NT2/D1 (cell line): ENCODE data around the gene TULP3.

ENCODE experiments used
- DNase-seq: peaks from one replicate; pipeline ENCODE4 v3.0.0-alpha.2; 2011; ENCODE audit warnings: low read depth, low spot score
- H3K27me3 ChIP-seq: 2 replicates; pipeline ENCODE4 v1.6.0; 2011; ENCODE audit warnings: mild to moderate bottlenecking; ENCODE audit not compliant: insufficient read length, insufficient read depth
- H3K36me3 ChIP-seq: 2 replicates; pipeline ENCODE4 v1.6.1; 2011; ENCODE audit warnings: mild to moderate bottlenecking, low read length, mixed read lengths; ENCODE audit not compliant: insufficient read depth, insufficient read length
- H3K4me1 ChIP-seq: 2 replicates; pipeline ENCODE4 v1.5.1; 2011; ENCODE audit not compliant: insufficient read depth, insufficient read length
- H3K4me3 ChIP-seq: 2 replicates; pipeline ENCODE4 v1.5.1; 2011; ENCODE audit warnings: low read depth; ENCODE audit not compliant: insufficient read length
- H3K9ac ChIP-seq: 2 replicates; pipeline ENCODE4 v1.6.0; 2011; ENCODE audit warnings: low read depth; ENCODE audit not compliant: insufficient read length
- H3K9me3 ChIP-seq: 2 replicates; pipeline ENCODE4 v1.5.1; 2011; ENCODE audit warnings: mild to moderate bottlenecking, low read length; ENCODE audit not compliant: insufficient read depth
- SUZ12 ChIP-seq: IDR thresholded peaks from 2 replicates; pipeline ENCODE4 v1.6.1; 2011; ENCODE audit not compliant: insufficient read length, insufficient read depth; ENCODE audit errors: extremely low read depth
- YY1 ChIP-seq: IDR thresholded peaks from 2 replicates; pipeline ENCODE4 v1.6.1; 2011; ENCODE audit not compliant: insufficient read length, insufficient read depth
- ZNF274 ChIP-seq: IDR thresholded peaks from 2 replicates; pipeline ENCODE4 v1.6.1; 2011; ENCODE audit warnings: mild to moderate bottlenecking, low read depth, low read length

TULP3 gene

DNA sequence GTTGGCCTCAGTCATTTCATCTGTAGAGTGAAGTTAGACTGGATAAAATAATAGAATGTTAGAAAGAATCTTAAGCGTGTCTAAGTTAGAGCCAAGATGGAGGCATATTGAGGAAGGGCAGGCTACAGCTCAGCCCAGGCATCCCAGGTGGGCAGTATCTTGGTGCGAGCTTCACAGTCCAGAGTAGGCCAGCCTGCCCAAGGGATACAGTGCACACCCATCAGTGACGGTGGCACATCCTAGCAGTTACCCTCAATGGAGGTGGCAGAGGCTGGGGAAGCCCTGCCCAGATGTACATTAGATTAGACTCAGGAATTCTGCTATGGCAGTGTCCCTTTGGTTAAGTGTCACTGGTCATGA is 21.5 kb downstream of the TULP3 start:
- no peak for DNase-seq
- Histone ChIP-seq H3K27me3 (no peaks in the 10 kb centered on the region), H3K36me3 (peaks cover 63% of the 10 kb centered on the region), H3K9me3 (no peaks in the 10 kb centered on the region), H3K4me1 (no peaks in the 10 kb centered on the region), H3K9ac (no peak overlapping the region), H3K4me3 (no peak overlapping the region)
- no peak for TF ChIP-seq YY1
- no peak for TF ChIP-seq ZNF274
- no peak for TF ChIP-seq SUZ12

GRCh38 chr12:2919249-2919648 is 28.6 kb downstream of the TULP3 start:
- no peak overlapping the region for H3K9ac ChIP-seq
- H3K4me3 ChIP-seq = no peak overlapping the region
- H3K4me1 ChIP-seq = no peaks in the 10 kb centered on the region
- H3K36me3 ChIP-seq = peaks cover 75% of the 10 kb centered on the region
- TF ChIP-seq ZNF274 (no peak), YY1 (no peak)
- no peak for DNase-seq
- no peaks in the 10 kb centered on the region for H3K9me3 ChIP-seq
- no peaks in the 10 kb centered on the region for H3K27me3 ChIP-seq

DNA sequence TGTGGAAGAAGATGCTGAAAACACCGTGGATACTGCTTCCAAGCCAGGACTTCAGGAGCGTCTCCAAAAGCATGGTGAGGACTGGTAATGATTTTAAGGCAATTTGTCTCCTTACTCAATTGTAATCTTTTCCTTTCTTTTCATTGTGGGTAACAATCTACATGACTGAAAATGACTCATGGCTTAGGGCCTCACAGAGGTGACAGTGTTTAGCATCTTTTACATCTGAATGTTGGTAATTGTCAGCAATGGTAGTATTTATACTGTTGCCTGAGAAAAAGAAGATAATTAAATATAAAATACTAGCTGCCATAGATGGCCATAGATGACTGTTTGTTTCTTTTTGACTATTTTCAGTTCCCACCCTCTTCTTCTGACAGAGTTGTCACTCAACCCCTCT is 31.6 kb downstream of the TULP3 start:
- Histone ChIP-seq H3K36me3 (peaks cover 80% of the 10 kb centered on the region), H3K9ac (no peak overlapping the region), H3K9me3 (no peaks in the 10 kb centered on the region), H3K4me3 (no peak overlapping the region), H3K27me3 (no peaks in the 10 kb centered on the region), H3K4me1 (no peaks in the 10 kb centered on the region)
- DNase-seq = peak; percentile 92
- TF ChIP-seq YY1 = no peak

DNA sequence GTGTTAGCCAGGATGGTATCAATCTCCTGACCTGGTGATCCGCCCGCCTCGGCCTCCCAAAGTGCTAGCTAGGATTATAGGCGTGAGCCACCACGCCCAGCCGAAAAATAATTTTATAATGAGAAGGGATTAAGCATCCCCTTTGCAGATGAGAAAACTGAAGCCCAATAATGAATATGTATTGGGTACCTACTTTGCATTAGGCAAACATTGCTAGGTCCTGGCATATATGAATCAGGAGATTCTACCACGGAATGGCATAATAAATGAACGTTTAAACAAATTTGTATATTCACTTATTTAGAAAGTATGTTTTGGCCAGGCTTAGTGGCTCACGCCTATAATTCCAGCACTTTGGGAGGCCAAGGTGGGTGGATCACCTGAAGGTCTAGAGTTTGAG is 32.4 kb downstream of the TULP3 start:
- Histone ChIP-seq H3K4me3 (no peak overlapping the region), H3K36me3 (peaks cover 85% of the 10 kb centered on the region), H3K4me1 (no peaks in the 10 kb centered on the region), H3K9ac (no peak overlapping the region), H3K27me3 (no peaks in the 10 kb centered on the region), H3K9me3 (no peaks in the 10 kb centered on the region)
- no peak for DNase-seq
- TF ChIP-seq ZNF274 = no peak
- no peak for TF ChIP-seq SUZ12
- TF ChIP-seq YY1 = no peak

GRCh38 chr12:2924019-2924418 is 33.3 kb downstream of the TULP3 start:
- no peaks in the 10 kb centered on the region for H3K4me1 ChIP-seq
- no peaks in the 10 kb centered on the region for H3K9me3 ChIP-seq
- peaks cover 82% of the 10 kb centered on the region for H3K36me3 ChIP-seq
- H3K4me3 ChIP-seq = no peak overlapping the region
- no peaks in the 10 kb centered on the region for H3K27me3 ChIP-seq
- no peak for TF ChIP-seq ZNF274
- no peak for DNase-seq
- H3K9ac ChIP-seq = no peak overlapping the region

GRCh38 chr12:2925322-2925995 is 34.8 kb downstream of the TULP3 start:
- H3K36me3 ChIP-seq = peaks cover 82% of the 10 kb centered on the region
- no peaks in the 10 kb centered on the region for H3K9me3 ChIP-seq
- no peak for DNase-seq
- TF ChIP-seq ZNF274 (no peak), SUZ12 (no peak), YY1 (no peak)
- H3K4me1 ChIP-seq = no peaks in the 10 kb centered on the region
- no peak overlapping the region for H3K9ac ChIP-seq
- no peaks in the 10 kb centered on the region for H3K27me3 ChIP-seq
- H3K4me3 ChIP-seq = no peak overlapping the region

GRCh38 chr12:2930865-2931264 is 40.2 kb downstream of the TULP3 start:
- DNase-seq = no peak
- Histone ChIP-seq H3K36me3 (peaks cover 82% of the 10 kb centered on the region), H3K4me3 (no peak overlapping the region), H3K9ac (no peak overlapping the region), H3K4me1 (no peaks in the 10 kb centered on the region), H3K27me3 (no peaks in the 10 kb centered on the region), H3K9me3 (no peaks in the 10 kb centered on the region)
- TF ChIP-seq ZNF274 (no peak), YY1 (no peak), SUZ12 (no peak)

GRCh38 chr12:2933586-2933985 is 42.9 kb downstream of the TULP3 start:
- DNase-seq = no peak
- Histone ChIP-seq H3K4me3 (no peak overlapping the region), H3K27me3 (no peaks in the 10 kb centered on the region), H3K9me3 (no peaks in the 10 kb centered on the region), H3K36me3 (peaks cover 74% of the 10 kb centered on the region), H3K4me1 (no peaks in the 10 kb centered on the region), H3K9ac (no peak overlapping the region)
- no peak for TF ChIP-seq SUZ12
- no peak for TF ChIP-seq YY1
- TF ChIP-seq ZNF274 = no peak
